HTERT RPE-1 (cell line): Measurements from ENCODE around the gene GSDME.

Experiments
- in situ Hi-C: fragments of 300-500 bp; cut with MboI; formaldehyde crosslinking; loops from 4 replicates; pipeline ENCODE4 v1.14.3; 2020; ENCODE audit warnings: low sequenced_read_pairs

GSDME gene

GRCh38 chr7:24706211-24707170, 50.8 kb downstream of the GSDME start:
- in situ Hi-C loops, result no loop called here

- in situ Hi-C loops, result no loop called here
These were observed 51.8 kb downstream of the GSDME start for GRCh38 chr7:24705461-24705954.

DNA sequence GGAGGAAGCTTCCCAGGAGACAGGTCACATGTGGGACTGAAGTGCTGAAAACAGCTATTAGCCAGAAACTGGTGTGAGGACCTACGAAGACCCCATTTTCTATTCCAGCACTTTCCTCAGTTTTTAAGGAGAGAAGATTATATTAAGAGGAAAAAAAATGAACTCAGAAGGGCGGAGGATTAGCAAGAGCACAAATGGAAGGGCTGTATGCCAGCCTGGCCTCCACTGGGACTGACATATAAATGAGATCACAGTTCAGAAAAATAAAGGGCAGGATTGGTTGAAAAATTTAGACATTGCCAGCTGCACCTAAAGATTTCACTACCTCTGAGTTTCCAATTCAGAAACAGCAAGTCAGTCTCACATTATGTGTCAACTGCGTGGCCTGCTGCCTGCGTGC, 53.0 kb downstream of the GSDME start:
- in situ Hi-C loops, result no loop called here

DNA sequence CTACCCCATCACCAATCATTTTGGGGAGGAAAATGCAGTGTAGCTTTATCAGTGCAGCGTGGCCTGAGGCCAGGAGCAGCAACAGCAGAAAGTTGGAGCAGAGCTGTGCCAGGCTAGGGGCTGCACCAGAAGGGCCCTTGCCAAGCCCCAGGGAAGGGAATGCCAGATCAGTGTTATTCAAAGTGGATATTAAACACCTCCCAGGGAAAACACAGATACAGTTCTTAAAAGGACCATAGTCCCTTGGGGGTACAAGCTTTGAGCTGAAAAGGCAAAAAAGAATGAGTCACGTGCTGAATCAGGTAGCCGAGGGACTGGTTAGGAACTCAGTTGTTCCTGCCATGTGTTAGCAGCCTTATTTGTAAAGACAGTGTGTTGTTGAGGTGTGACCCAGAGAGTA, 54.0 kb downstream of the GSDME start:
- in situ Hi-C loops, result no loop called here

- in situ Hi-C loops, result no loop called here
These were observed 54.5 kb downstream of the GSDME start for GRCh38 chr7:24702755-24703154.

DNA sequence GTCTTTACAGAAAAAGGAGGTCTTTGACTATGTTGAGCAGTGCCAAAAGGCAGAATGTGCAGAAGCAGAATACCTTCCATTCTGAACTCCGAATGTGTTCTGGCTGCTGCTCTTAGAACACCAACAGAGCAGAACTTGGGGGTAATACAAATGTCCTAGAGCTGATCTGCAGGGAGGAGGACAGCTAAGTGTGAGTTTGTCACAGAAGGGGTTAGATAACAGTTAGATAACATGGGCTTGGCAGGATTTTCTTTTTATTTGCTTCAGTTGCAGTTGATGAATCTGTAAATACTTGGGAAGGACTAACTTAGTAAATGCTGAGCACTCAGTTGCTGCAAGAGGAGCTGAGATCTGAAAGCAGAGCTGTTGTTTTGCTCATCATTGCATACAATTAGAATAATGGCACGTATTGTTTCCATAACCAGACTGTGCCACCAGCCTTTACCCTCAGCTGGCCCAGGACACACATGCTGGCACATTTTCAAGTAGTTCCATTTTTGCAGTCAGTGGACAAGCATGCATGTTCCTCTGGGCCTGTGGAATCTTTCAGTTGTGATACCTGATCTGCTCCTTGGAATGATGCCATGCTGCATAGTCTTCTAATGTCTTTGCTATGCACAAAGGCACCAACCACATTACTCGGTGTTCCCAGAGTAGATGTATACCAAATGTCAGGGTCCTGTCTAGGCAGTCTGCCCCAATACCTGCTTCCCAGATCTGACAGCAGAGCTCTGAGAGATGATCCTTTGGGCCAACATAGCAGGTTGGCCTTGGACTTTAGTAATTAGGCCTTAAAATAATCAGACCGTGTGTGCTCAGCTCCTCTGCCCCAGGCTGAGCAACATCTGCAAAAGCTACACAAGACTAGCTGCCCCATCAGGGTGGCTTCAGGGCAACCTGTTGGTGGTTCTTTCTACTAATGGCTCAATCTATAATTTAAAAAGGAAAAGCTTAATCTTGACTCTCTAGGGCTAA, 55.7 kb downstream of the GSDME start:
- in situ Hi-C loops, result no loop called here

GRCh38 chr7:24700521-24701260, 56.6 kb downstream of the GSDME start:
- in situ Hi-C loops, result no loop called here

DNA sequence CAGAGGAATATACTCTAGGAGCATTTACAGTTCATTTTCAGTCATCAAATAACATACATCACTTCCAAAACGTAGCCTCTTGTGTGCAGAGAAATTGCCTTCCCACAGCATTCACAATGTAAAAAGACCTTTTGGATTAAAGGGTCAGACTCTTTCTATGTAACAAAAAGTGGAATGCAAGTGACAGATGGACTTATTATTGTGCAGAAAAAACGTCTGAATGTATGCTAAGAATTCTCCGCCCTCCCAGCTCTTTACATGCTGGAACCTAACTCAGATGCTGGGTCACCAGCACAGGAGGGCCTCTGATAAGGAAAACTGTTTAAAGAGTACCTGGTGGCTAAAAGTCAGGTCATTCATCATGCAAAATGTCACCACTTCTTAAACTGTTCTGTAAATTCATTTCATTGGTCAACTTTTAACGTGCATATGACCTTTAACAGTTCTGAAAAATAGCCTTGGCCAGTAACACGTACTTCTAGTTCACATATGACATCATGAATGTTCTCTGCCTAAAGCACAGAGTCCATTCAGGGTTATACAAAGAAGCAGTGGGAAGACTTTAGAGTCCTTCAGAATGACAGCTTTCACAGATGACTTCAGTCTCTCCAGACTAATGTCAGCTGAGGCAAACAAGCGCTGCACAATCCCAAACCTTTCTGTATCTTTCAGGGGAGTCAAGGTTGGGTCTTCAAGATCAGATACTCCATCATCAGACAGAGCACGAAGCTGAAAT, 58.6 kb downstream of the GSDME start:
- in situ Hi-C loops, result no loop called here

DNA sequence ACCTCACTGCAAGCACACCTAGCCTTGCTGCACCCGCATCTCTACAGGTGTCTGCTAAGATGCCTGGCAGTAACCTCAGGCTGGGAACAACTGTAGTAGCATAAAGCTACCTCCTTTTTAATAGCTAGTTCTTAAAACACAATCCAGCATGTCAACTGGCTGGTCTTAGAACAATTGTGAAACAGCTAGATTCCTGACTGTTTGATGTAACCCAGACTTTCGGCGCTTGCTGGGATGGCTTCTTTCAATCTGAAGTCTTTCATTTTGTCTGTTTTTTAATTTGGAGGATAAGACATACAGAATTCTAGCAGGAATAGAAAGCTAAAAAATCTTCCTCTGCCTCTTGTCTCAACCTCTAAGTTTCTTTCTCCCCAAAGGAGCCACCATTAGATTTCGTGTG, 59.8 kb downstream of the GSDME start:
- in situ Hi-C loops, result no loop called here

- in situ Hi-C loops, result no loop called here
These were observed 64.7 kb downstream of the GSDME start for GRCh38 chr7:24692592-24692991.

DNA sequence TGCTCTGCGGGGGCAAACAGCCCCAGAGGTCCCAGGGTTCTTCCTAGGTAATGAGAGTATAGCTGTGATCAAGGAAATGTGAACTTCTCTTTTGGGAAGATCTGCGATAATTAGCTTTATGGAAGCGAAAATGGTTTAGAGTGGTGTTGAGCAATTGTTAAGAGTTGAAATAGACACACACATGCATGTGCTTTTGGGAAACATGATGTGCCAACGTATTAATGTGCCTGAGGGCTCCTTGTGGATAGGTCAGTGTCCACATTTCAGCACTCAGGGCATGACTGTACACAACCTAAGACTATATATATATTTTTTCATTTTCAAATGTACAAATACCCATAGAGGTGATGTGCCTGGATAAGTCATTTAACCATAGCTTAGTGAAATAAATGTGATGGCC, 67.0 kb downstream of the GSDME start:
- in situ Hi-C loops, result no loop called here

DNA sequence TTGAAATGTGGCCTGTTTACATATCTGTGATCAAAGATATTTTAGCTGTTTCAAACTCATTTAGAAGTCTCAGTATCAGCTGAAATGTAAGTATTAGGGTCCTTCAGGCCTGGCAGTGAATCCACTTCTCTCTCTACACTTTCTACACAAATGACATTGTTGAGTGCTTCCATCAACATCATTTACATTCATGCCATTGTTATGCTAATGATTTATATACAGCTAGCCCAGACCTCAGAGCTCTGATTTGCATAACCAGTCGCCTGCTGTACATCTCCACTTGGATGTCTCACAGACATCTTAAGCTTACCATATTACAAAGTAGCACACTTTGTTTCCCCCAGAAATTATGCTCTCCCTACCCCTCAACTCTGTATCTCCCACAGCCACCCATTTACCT, 71.6 kb downstream of the GSDME start:
- in situ Hi-C loops, result no loop called here

- in situ Hi-C loops, result no loop called here
These were observed 86.5 kb downstream of the GSDME start for GRCh38 chr7:24670782-24671181.

DNA sequence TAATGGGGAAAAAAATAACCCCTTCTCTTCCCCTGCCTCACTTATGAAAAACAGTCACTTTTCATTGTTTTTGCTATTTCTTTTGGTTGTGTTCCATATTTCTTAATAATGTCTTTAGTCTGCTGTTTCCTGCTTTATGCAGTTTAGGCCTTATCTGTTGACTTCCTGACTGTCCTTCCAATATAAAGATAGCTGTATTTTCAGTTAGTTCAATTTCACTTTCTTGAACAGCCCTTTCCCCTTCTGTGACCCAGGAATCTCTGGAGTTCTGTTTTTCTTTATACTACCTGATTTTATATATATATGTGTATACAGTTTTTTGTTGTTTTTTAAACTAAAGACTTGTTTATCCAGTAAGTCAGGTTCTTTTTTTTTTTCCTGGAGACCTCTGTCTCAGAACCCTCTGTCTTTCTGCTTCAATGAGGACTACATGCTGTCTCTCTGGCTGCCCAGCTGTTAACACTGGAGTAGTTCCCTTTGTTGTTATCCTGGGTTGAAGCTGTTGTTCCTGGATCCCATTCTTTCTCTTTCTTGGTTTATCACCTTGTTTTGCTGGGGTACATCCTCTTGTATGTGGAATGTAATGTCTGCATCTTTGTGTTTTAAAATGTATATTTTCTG, 87.2 kb downstream of the GSDME start:
- in situ Hi-C loops, result no loop called here

DNA sequence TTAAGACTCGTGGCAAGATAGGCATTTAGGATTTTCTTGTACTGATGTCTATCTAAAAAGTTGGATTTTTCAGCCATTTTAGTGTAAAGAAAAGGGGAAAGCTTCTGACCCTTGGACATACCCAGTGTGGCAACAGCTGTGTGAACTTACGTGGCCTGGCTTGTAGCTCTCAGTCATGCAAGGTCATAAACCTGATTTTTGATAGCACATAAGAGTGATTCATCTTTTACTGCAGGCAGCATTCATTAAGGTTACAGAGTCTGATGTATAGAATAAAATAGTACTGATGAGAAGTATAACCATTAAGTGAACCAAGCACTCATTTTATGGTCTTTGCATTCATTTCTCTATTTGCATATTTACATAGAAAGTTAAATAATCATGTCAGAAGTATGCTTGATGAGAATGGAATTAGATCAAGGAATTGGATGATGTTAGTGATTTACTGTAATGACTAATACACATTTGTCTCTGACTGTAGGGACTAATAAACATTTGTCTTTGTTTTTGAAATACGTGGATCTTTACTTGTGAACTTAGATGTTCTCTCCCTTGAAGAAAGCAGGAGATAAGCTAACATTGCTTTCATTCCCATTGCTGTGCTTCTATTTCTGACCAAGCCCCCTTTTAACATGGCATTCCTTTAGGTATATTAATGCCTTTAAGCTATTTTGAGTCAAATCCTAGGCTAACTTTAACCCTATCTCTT, 88.2 kb downstream of the GSDME start:
- in situ Hi-C loops, result no loop called here

DNA sequence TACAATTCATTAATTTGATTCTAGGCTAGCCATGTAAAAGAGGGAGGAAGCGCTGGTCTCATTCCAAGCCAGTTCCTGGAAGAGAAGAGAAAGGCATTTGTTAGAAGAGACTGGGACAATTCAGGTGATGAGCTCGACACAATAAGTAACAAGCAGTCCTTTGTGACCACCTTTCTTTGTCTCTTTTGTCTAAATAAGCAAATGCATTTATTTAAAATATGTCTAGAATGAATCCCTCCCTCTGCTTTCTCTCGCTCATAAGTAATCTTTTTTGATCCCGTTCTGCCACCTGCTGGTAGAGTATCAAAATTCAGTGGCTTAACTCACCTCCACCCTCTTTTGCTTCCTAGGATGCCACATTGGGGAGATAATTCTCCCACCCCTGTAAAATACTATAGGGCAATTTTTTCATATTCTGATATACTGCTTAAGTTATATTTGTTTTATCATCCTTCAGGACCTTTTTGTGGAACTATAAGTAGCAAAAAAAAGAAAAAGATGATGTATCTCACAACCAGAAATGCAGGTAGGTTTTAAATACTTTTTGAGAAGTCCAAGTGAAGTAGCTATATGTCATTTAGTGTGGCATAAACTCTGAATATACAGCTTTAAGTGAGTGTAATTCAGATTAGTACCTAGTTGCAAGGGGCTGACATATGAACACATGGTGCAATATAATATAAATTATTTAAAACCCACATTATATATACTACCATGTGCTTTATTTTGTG, 91.5 kb downstream of the GSDME start:
- in situ Hi-C loops, result no loop called here

- in situ Hi-C loops, result no loop called here
These were observed 96.7 kb downstream of the GSDME start for GRCh38 chr7:24660546-24660945.

DNA sequence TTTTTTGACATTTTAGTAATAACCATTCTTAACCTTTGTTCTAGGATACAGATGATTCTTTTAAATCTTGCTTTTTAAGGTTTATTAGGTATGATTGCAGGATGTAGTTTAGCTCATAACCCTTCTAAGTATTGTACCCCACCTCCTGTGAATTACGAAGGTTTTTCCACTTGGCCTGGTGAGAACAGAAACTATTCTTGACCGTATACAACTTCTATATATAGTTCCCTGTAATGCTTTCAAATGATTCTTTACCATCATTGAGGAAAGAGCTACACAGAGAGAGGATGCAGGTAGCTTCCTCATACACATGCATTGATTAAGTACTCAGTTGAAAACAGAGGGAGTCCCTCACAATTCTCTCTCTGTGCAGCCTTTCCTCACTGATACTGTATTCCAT, 97.8 kb downstream of the GSDME start:
- in situ Hi-C loops, result no loop called here
